Measurements from ENCODE around the gene ZNF30.

DNA sequence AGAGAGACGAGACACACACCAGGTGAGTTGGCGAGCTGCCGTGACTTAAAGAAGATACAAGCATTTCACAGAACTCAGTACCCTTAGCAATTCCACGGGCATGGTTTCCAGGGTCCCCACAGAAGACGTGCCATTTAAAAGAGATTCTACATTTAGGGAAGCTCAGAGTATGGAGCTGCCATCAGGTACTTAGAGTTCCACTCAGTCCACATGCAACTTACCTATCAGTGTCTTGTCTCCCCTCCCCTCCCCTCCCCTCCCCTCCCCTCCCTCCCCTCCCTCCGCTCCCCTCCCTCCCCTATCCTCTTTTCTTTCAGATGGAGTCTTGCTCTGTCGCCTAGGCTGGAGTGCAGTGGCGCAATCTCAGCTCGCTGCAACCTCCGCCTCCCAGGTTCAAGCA lies 12.2 kb downstream of the ZNF30 start:
- TF ChIP-seq GATA2 (IDR thresholded peaks at IDR 0.05; ENCODE audit: low read depth, low read length) (no peak), GATA3 (IDR thresholded peaks at IDR 0.05; ENCODE audit: low read depth, low read length) (no peak)
